ENCODE results near the gene STRA6.

STRA6 gene

DNA sequence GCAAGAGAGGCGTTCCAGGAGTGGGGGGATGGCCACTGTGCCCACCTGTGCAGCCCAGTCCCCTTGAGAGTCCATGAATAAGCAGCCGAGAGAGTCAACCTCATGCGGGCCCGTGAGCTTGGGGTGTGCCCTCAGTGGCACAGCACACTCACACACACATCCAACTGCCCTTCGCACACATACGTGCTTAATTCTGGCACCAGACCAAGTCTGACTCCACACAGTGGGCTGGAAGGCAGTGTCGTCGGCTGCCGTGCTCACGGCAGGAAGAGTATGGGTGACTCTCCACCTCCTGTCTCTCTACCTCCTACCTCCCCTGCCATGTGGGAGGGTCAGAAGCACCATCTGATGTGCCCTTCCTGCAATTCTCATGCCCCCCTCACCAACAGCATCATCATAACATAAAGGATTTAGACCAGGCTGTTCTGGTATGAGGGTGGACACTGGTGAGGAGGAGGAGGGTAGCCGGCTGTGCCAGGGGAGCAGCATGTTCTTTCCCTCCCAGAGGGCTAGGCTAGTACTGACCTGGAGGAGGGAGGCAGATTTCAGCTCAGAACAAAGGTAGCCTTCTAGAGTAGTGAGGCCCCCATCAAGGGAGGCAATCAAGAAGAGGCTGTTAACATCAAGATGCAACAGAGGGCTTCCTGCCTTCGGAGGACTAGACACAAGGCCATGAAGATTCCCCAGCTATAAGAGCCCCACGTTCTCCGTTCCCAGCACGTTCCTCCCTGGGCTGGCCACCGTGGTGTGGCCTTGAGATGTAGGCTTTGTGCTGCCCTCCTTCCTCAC is 5.3 kb upstream of the STRA6 start:
- DNase-seq: no peak

DNA sequence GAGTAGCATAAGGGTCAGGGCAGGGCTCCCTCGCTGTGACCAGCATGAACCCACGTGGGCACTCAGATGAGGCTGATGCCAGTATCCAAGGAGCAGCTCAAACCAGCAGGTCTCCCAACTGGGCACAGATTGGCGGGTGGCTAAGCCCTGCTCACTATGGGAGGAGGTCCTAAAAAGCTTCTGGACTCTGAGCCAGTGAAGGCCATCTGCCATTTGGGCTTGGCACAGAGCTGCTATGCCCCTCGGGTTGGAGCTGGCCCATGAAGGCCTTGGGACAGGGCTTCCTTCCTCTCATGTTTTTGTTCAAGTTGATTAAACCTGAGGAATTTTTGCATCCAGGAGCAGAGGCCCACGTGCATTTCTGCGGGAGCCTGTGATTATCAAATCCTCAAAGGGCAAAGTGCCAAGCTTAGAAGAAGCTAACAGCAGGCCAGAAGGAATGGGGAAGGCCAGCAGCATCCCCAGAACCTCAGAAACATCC is 4.3 kb upstream of the STRA6 start:
- no peak for DNase-seq

DNA sequence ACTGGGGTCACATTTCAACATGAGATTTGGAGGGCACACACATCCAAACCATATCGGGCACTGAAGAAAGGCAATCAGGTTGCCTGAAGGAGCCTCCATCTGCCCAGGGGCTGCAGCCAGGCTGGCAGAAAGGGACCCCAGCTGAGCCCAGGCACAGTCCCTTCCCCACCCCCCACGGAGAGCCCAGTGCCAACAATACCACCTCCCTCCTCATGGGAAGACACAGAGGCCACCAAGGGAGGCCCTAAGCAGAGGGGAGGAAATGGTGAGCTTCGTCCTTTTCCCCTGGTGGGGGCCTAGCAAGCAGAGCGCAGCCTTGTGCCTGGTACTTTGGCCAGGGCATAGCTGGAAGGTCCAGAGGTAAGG is 3.0 kb upstream of the STRA6 start:
- no peak for DNase-seq

- peak in 2 of 4 experiments; percentile 9 to 19 for DNase-seq
Measured at GRCh38 chr15:74203914-74204431, 1.4 kb upstream of the STRA6 start.

- DNase-seq: no peak
Measured at GRCh38 chr15:74201710-74202420, 722 bp downstream of the STRA6 start.

GRCh38 chr15:74200871-74201419 is 1.6 kb downstream of the STRA6 start:
- no peak for DNase-seq

DNA sequence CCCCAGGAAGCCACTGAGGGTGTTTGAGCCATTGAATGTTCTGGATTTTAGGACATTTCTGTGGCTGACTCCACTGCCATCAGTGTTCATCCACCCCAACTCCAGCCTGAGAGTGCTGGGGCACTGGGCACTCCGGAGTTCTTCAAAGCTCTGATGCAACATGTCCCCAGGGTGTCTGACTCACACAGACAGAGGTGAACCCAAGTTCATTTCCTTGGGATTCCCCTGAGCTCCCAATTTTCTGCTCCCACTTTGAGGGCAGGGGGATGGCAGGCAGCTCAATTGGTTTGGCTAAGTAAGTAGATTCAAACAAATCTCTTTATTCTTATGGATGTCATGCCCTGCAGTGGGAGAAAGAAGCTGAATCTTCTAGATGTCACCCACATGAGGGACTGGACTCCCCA is 2.2 kb downstream of the STRA6 start:
- DNase-seq: peak in 3 of 4 experiments; percentile 14 to 32 (median 27)

DNA sequence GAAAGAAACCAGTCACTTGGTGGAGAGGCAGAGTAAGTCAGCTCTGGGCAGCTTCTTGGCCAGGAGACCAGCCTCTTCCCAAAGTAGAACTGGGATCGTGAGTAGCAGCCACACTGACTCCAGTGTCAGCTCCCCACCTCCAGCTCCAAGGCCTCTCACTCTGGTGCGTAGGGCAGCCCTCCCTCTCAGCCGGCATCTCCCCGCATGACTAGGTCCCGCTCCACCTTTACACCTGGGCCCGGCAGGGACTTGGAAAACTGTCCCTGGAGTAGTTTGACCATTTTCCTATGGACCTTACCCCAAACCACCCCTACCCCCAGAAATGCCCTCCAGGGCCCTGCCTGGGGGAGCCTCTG is 3.3 kb downstream of the STRA6 start:
- no peak for DNase-seq

DNA sequence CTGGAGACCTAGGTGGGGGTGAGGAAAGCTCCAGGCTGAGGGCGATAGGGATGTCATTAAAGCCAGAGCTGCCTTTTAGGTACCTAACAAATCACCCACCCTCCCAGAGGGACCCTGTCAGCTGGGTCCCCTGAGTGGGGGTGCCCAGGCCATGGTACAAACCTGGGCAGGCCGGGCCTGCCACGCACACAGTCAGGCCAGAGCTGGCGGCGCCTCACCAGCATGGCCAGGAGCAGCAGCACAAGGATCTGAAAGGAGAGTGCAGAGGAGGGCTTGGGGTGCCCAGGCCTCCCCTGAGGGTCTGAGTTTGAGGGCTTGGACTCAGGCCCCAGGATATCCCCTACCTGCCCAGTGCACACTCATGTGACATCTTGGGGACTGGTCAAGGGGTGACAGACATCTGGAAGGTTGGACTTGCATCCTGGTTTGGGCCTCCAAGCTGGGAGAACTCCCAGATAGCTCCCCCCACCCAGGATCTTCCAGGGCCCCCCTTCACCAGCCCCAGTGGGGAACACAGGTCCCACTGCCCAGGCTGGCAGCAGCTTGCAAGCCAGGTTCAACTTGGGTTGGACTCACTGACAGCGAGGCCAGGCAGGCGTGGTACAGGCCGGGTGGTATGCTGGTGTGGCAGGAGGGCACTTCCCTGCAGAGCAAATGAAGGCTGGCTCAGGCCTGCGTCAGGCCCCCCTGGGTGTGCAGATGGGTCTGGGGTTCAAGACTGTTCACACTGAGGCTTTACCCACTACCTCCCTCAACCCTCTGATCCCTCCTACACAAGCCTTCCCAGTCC is 5.2 kb downstream of the STRA6 start:
- DNase-seq: no peak

- peak; percentile 63 to 85 (median 79) for DNase-seq
Measured at GRCh38 chr15:74196175-74196574, 6.4 kb downstream of the STRA6 start.

DNA sequence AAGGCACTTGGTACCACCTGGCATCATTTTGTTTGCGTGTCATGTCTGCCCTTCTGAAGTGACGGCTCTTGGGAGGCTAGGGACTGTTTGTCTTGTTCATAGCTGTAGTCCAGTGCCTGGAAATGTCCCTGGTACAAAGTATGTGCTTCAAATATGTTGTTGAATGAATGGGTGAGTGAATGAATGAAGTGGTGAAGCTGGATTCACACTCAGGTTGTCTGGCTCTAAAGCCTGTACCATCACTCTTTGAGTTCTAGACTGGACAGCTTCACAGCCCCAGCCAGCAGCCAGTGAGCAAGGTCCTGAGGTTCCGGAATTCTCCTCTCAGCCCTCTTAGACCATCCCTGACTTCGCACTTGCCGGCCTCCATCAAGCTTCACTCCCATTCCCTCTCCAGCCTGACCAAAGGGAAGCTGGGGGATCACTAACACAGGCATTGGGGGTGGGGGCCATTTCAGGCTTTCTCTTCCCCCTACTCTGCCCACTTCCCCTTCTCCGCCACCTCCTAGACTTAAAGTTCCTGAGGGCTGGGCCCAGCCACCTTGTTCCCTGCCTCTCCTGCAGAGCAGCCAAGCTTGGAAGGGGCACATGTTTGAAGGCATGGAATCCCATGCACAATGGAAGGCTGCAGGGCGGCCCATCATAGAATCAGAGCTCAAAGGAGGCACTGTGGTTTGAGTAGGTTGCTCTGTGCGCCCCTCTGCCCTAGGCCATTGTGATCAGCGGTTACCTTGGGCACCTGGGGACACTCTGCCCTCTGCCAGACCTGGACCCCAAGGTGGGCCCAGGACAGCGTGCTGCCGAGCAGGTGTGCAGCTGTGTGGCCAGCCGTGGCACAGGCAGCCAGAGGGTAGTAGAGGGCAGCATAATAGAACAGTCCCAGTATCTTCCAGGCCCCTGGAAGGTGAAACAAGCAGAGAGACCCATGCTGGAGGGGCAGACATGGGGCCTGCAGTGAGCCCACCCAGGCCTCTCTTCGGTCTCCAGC is 7.7 kb downstream of the STRA6 start:
- peak in 3 of 4 experiments; percentile 7 to 32 (median 20) for DNase-seq

DNA sequence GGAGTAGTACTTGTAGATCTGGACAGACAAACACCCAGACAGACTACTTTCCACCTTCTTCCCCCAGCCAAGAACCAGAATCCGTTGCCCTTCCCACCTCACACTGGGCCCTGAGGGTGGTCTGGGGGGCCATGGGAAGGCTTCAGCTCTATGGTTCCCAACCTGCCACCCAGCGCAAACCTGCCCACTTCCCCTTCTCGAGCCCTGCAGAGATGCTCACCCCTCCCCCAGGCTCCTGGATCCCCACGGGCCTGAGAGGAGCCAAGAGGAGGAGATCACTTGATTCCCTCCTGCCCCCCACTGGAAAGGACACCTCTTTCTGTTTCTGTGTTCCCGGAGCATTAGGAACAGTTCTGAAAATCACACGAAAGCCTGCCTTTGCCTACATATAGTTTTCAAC is 8.7 kb downstream of the STRA6 start:
- DNase-seq: no peak

GRCh38 chr15:74193299-74193718 is 9.3 kb downstream of the STRA6 start:
- DNase-seq: peak in 2 of 4 experiments; percentile 12 to 18

- DNase-seq: no peak
Measured at GRCh38 chr15:74192751-74193150, 9.8 kb downstream of the STRA6 start.

- peak in 2 of 4 experiments; percentile 7 to 8 for DNase-seq
Measured at GRCh38 chr15:74191798-74192197, 10.8 kb downstream of the STRA6 start.

GRCh38 chr15:74188216-74188615 is 14.4 kb downstream of the STRA6 start:
- no peak for DNase-seq

DNA sequence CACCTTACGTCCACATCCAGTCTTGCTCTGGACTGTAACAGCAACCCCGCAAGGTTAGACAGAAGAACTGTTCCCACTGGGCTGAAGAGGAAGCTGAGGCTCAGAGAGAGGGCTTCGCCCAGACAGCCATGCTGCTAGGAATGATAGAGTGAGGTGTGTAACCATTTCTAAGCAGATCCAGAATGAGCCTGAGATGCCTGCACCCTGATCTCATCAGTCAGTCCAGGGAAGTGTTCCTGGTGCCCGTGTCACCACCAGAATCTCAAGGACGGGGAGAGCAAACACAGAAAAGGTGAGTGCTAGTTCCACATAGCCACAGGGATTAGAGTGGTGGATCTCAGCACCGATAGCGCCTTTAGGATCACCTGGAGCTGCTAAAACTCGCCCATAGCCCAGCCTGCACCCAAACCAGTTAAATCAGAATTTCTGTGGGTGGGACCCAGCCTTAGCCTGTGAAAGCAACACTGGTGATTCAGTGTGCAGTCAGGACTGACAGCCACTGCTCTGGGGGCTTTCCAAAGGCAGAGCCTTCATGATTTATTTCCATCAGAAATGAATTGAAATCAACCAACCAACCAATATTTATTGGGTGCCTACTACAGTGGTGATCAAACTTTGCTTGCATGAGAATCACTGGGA is 16.8 kb downstream of the STRA6 start:
- DNase-seq: no peak

DNA sequence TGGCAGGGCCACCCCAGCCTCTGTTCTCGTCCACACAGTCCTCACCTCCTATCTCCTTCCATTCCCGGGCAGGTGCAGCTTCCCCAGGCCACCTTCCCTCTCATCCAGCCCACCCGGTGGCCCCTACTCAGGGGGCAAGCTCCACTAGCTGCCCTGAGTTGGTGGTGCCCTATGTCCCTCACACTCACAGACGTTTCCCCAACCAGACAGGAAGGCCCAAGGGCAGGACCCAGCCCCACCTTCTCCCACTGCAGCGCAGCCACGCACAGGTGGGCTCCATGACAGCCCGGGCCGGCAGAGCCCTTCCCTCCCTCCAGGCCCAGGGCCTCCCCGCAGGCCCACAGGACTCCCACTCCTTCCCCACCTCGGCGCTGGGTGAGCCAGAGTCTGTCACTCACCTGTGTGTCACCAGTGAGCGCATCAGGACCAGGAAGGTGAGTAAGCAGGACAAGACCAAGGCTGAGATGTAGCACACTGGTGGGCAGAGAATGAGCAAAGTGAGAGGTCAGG is 17.9 kb downstream of the STRA6 start:
- no peak for DNase-seq

DNA sequence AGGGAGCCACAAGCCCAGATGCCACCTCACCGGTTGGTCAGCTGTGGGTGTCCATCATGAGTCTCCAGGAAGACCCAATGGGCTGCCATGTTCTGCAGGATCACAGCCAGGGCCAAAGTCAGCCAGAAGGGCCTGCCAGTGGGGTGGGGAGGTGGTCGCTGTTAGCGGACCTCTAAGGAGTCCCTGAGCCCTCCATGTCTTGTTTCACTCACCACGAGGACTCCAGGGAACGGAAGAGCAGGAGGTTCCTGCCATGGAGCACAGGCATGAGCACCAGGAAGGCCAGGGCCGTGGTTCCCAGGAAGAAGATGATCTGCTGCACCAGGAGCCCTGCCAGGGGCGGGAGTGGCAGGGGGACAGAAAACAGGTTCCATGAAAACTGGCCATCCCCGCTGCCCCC is 20.5 kb downstream of the STRA6 start:
- no peak for DNase-seq

- no peak for DNase-seq
Measured at GRCh38 chr15:74180881-74181602, 21.5 kb downstream of the STRA6 start.

Measured in suppressor macrophage (primary cell).